ENCODE measurements around the gene RERE.
"Not testable (repeated sequence)": the region's sequence is repeated elsewhere in the genome, so short reads cannot be mapped to it uniquely, and the experiment has no call there.

The RERE gene

GRCh38 chr1:8807004-8807403 is 10.4 kb downstream of the RERE start:
- DNase-seq (ENCODE audit: low read depth in 2 of 2) = no peak

- no peak for DNase-seq (ENCODE audit: low read depth in 2 of 2)
Measured at GRCh38 chr1:8800416-8800815, 17.0 kb downstream of the RERE start.

DNA sequence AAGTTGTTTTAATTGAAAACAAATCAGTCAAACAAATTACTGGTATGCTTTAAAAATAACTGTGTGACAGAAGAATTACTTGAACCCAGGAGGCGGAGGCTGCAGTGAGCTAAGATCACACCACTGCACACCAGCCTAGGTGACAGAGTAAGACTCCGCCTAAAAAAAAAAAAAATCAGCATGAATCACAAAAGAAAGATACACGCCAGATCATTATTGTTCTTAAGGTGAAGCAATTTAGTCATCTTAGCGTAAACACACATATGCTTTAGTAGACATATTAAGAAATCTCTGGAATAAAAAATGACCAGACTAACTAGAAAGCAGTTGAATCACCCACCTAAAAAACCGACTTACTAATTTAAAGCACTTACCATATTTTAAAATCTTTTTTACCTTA is 20.2 kb downstream of the RERE start:
- DNase-seq (ENCODE audit: low read depth in 2 of 2) = no peak

DNA sequence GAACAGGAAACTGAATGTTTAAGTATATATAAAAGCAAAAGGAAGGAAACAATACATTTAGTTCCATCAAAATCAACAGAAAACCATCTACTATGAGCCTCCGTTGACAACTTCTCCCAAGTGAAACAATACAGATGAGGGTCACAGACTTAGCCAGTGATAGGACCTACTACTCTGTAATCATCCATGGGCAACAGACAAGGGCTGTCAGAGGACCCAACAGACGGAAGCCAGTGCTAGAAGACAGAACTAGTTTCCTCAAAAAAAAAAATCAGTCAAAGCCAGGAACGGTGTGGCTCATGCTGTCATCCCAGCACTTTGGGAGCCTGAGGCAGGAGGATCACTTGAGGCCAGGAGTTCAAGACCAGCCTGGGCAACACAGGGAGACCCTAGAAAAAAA is 20.6 kb downstream of the RERE start:
- no peak for DNase-seq (ENCODE audit: low read depth in 2 of 2)

DNA sequence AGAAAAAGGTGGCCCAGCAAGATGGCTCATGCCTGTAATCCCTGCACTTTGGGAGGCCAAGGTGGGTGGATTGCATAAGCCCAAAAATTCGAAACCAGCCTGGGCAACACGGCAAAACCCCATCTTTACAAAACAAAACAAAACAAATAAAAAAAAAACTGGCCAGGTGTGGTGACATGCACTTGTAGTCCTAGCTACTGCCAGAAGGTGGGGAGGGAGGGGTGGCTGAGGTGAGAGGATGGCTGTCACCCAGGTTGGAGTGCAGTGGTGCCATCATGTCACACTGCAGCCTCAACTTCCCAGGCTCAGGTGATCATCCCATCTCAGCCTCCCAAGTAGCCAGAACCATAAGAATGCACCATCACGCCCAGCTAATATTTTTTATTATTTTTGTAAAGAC is 22.8 kb downstream of the RERE start:
- no peak for DNase-seq (ENCODE audit: low read depth in 2 of 2)

- DNase-seq (ENCODE audit: low read depth in 2 of 2) = no peak
Measured at GRCh38 chr1:8791819-8792218, 25.6 kb downstream of the RERE start.

GRCh38 chr1:8790987-8791386 is 26.5 kb downstream of the RERE start:
- DNase-seq (ENCODE audit: low read depth in 2 of 2) = no peak

- DNase-seq (ENCODE audit: low read depth in 2 of 2) = no peak
Measured at GRCh38 chr1:8790478-8790877, 27.0 kb downstream of the RERE start.

DNA sequence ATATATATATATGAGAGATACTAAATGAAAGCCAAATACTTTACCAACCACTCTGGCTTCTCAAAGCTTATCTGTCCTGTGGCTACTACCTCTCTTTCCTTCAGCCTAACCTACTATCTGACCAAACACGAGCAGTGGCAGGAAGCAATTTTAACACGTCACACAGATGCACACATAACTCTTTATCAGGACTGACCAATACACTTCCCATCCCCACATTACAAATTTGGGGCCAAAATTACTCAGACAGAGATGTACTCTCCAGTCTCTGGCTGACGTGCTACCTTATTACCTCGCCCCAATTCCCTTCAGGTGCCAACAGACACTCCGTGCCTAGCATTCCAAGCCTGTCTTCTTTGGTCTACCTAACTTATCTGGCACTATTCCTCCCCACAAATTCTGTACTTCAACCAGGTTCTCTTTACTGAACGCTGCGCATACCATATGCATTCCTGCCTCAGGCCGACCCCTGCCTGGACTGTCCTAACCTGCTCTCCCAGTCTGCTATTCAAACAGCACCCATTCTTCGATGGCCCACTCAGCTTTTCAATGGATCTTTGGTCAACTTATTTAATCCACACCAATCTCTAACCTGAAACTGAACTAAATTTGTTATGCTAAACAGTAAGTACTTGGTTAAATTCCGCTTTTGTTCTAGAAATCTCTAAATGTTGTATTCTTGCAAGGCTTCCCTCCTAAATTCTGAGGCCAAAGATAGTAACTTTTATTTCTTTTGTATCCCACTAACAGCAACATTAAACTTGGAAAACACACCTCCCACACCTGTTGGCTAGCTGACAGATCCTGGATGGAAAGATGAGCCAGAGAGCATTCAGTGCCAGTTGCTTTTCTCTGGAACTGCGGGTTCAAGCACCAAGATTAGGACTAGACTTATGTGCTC is 27.9 kb downstream of the RERE start:
- no peak for DNase-seq (ENCODE audit: low read depth in 2 of 2)

DNA sequence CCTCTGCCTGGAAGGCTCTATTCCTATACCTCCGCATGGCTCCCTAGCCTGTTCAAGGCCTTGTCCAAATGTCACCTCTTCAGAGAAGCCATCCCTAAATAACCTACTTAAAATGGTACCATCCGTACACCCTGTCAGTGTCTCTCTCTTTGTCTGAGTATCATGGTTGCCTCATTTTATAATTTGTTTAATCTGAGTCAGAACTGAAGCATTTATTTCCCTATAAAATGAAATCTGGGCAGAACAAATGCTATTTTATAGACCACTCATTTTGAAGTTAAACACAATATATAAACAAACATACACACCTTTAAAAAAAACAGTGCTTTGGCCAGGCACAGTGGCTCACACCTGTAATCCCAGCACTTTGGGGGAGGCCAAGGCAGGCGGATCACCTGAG is 30.2 kb downstream of the RERE start:
- DNase-seq (ENCODE audit: low read depth in 2 of 2) = no peak

GRCh38 chr1:8786204-8786603 is 31.2 kb downstream of the RERE start:
- not testable (repeated sequence) for DNase-seq (ENCODE audit: low read depth in 2 of 2)

GRCh38 chr1:8782955-8783354 is 34.5 kb downstream of the RERE start:
- DNase-seq (ENCODE audit: low read depth in 2 of 2) = no peak

DNA sequence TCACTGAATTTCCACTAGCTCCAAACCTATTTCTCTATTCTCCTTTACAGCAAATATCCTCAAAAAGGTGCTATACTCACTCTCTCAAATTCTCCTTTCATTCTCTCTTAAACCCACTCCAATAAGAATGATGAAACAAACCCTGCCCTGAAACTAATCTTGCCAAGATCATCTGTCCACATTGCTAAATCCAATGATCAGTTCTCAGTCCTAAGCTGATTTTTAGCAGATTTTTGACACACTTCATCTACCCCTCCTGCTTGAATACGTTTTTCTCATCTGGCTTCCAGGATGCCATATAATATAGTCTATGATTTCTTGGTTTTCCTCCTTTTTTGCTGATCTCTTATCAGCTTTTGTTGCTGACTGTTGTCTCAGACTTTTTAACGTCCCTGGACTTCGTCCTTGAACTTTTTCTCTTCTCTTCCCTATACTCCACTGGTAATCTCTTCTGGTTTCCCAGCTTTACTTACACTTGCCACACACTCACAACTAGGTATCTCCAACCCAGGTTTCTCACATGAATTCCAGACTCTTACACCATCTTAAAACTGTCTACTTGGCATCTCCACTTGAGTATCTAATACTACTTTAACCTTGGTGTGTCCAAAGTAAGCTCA is 35.3 kb downstream of the RERE start:
- DNase-seq (ENCODE audit: low read depth in 2 of 2) = no peak

- no peak for DNase-seq (ENCODE audit: low read depth in 2 of 2)
Measured at GRCh38 chr1:8780405-8780804, 37.0 kb downstream of the RERE start.

- DNase-seq (ENCODE audit: low read depth in 2 of 2) = no peak
Measured at GRCh38 chr1:8777867-8778266, 39.6 kb downstream of the RERE start.

DNA sequence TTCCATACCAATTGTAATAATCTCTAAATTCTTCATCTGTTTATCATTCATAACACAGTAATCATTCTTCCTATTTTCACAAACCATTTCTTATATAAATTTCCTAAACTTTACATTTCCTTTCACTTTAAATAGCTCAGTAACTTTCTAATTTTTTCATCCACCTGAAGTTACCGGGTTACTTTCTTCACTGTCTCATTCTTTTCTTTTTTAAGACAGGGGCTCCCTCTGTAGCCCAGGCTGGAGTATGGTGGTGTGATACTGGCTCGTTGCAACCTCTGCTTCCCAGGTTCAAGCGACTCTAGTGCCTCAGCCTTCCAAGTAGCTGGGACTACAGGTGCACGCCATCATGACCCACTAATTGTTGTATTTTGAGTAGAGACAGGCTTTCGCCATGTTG is 41.3 kb downstream of the RERE start:
- no peak for DNase-seq (ENCODE audit: low read depth in 2 of 2)

- DNase-seq (ENCODE audit: low read depth in 2 of 2) = no peak
Measured at GRCh38 chr1:8767006-8767405, 50.4 kb downstream of the RERE start.

DNA sequence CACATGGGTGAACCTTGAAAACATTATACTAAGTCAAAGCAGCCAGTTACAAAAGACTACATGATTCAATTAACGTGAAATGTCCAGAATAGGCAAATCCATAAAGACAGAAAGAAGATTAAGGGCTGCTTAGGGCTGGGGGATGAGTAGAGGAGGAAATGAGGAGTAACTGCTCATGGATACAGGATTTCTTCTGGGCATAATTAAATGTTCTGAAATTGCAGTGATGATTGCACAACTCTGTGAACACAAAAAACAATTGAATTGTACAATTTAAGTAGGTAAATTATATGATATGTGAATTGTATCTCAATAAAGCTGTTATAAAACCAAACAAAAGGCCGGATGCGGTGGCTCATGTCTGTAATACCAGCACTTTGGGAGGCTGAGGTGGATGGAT is 52.2 kb downstream of the RERE start:
- no peak for DNase-seq (ENCODE audit: low read depth in 2 of 2)

DNA sequence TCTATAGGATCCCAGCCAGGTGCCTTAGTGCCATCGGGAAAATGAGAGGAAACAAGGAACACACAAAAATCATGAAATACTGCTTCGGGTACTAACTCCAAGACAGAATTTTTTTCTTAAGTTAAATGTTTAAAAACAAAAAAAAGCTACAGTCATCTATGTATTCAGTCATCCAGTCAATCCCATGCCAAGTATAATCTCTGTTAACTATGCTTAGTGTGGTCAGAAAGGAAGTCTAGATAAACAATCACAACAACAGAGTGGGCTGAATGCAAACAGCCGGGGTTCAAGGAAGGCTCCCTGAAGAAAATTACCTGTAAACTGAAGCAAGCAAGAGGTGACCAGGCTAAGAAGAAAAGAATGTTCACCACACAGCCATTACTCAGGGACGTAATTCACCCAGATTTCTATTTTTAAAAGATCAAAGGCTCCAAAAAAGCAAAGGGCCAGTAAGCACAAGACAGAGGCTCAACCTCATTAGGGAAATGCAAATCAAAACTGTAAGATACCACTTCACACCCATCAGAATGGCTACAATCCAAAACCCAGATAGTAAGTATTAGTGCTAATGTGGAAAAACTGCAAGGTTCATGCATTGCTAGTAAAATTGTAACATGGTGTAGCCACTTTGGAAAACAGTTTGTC is 53.0 kb downstream of the RERE start:
- no peak for DNase-seq (ENCODE audit: low read depth in 2 of 2)

DNA sequence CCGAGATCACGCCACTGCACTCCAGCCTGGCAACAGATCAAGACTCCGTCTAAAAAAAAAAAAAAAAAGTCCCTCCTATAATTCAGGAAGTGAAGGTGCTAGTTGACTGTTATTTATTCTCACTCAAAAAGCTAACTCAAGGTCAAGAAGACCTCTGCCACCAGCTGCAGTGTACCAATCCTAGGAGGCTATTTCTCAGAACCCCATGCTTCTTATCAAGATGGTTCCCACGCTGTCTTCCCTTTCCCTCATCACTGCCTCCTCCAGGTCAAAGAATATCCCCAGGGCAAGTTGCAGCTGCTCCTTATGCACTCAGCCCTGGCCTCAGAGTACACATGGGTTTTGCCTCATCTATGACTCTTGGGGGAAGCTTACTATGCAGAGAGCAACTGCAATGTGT is 53.6 kb downstream of the RERE start:
- DNase-seq (ENCODE audit: low read depth in 2 of 2) = no peak

DNA sequence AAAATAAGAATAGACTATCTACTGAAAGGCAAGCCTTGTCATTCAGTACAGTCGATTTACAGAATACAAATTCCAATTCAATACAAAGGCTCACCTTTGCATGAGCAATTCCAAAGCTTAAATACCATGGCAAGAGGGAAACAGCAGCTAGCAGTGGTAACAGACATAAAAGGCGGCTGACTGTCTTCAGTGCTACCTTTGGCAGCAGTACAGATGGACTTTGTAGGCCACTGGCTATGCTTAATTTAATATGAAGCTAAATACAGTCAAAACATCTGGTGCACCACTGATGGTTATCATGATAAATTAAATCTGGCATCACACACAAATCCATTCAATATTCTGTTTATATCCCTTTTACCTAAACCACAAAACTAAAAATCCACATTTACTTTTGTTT is 62.4 kb downstream of the RERE start:
- no peak for DNase-seq (ENCODE audit: low read depth in 2 of 2)

- no peak for DNase-seq (ENCODE audit: low read depth in 2 of 2)
Measured at GRCh38 chr1:8754247-8754650, 63.2 kb downstream of the RERE start.

DNA sequence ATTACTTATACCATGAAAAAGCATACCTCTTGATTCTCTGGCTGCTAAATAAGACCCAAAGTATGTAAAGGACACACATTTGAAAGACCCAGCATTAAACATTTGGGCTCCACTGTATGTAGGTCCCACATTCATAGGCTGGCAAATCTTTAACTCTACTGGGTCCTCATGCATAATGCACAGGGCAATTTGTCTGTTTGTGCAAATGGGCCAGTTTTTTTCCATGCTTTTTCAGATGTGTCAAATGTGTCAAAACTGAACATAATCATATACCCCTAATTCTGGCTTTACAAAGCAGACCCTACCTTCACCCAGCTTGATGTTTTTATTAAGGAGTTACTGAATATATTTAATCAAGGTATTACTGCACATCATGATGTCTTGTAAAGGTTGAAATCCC is 63.7 kb downstream of the RERE start:
- no peak for DNase-seq (ENCODE audit: low read depth in 2 of 2)
